Rectal smooth muscle tissue (tissue), 1 donor: ENCODE data around the gene ETFA.
"Not testable (repeated sequence)": the region's sequence is repeated elsewhere in the genome, so short reads cannot be mapped to it uniquely, and the experiment has no call there.

Experiments
- H3K27ac ChIP-seq: one replicate; pipeline ENCODE4 v1.7.0; 2013; ENCODE audit warnings: low read depth, low read length, inconsistent platforms
- H3K27me3 ChIP-seq: one replicate; pipeline ENCODE4 v1.7.0; 2013; ENCODE audit warnings: low read length; ENCODE audit not compliant: control insufficient read depth, insufficient read depth
- H3K36me3 ChIP-seq: one replicate; pipeline ENCODE4 v1.7.0; 2013; ENCODE audit warnings: low read length; ENCODE audit not compliant: control insufficient read depth, insufficient read depth
- H3K4me1 ChIP-seq: one replicate; pipeline ENCODE4 v1.7.0; 2013; ENCODE audit warnings: low read length; ENCODE audit not compliant: control insufficient read depth, insufficient read depth
- H3K4me3 ChIP-seq: one replicate; pipeline ENCODE4 v1.7.0; 2013; ENCODE audit warnings: low read length
- H3K9ac ChIP-seq: one replicate; pipeline ENCODE4 v1.7.0; 2013; ENCODE audit warnings: low read length

ETFA gene

GRCh38 chr15:76303909-76304308, 7.4 kb downstream of the ETFA start:
- no peaks in the 10 kb centered on the region for H3K27me3 ChIP-seq
- H3K27ac ChIP-seq, result no peak overlapping the region
- H3K9ac ChIP-seq, result no peak overlapping the region
- no peak overlapping the region for H3K4me3 ChIP-seq
- H3K36me3 ChIP-seq, result no peaks in the 10 kb centered on the region
- H3K4me1 ChIP-seq, result no peaks in the 10 kb centered on the region

GRCh38 chr15:76299786-76300185, 11.5 kb downstream of the ETFA start:
- Histone ChIP-seq H3K4me3 (no peak overlapping the region), H3K9ac (no peak overlapping the region), H3K27me3 (no peaks in the 10 kb centered on the region), H3K36me3 (no peaks in the 10 kb centered on the region), H3K27ac (no peak overlapping the region), H3K4me1 (no peaks in the 10 kb centered on the region)

- Histone ChIP-seq H3K36me3 (no peaks in the 10 kb centered on the region), H3K4me1 (no peaks in the 10 kb centered on the region)
Measured at GRCh38 chr15:76298986-76299385, 12.3 kb downstream of the ETFA start.

GRCh38 chr15:76297951-76298350, 13.3 kb downstream of the ETFA start:
- not testable (repeated sequence) for H3K27ac ChIP-seq, H3K9ac ChIP-seq, H3K36me3 ChIP-seq, H3K27me3 ChIP-seq, H3K4me1 ChIP-seq, H3K4me3 ChIP-seq

More at GRCh38 chr15:76298986-76299385, 12.3 kb downstream of the ETFA start:
- no peaks in the 10 kb centered on the region for H3K27me3 ChIP-seq
- no peak overlapping the region for H3K4me3 ChIP-seq
- H3K9ac ChIP-seq, result no peak overlapping the region
- H3K27ac ChIP-seq, result no peak overlapping the region

GRCh38 chr15:76296849-76297248, 14.4 kb downstream of the ETFA start:
- no peaks in the 10 kb centered on the region for H3K27me3 ChIP-seq

GRCh38 chr15:76294463-76294862, 16.8 kb downstream of the ETFA start:
- not testable (repeated sequence) for H3K9ac ChIP-seq, H3K4me3 ChIP-seq, H3K36me3 ChIP-seq, H3K4me1 ChIP-seq, H3K27ac ChIP-seq, H3K27me3 ChIP-seq

More at GRCh38 chr15:76296849-76297248, 14.4 kb downstream of the ETFA start:
- no peak overlapping the region for H3K4me3 ChIP-seq
- no peaks in the 10 kb centered on the region for H3K4me1 ChIP-seq
- H3K27ac ChIP-seq, result no peak overlapping the region
- H3K9ac ChIP-seq, result no peak overlapping the region
- H3K36me3 ChIP-seq, result no peaks in the 10 kb centered on the region

- no peaks in the 10 kb centered on the region for H3K27me3 ChIP-seq
- H3K9ac ChIP-seq, result no peak overlapping the region
- H3K4me1 ChIP-seq, result no peaks in the 10 kb centered on the region
- H3K27ac ChIP-seq, result no peak overlapping the region
- H3K36me3 ChIP-seq, result no peaks in the 10 kb centered on the region
- H3K4me3 ChIP-seq, result no peak overlapping the region
Measured at GRCh38 chr15:76293361-76293760, 17.9 kb downstream of the ETFA start.

- H3K36me3 ChIP-seq, result peaks cover 4% of the 10 kb centered on the region
- H3K9ac ChIP-seq, result no peak overlapping the region
- H3K27ac ChIP-seq, result no peak overlapping the region
- no peaks in the 10 kb centered on the region for H3K4me1 ChIP-seq
- H3K27me3 ChIP-seq, result no peaks in the 10 kb centered on the region
- no peak overlapping the region for H3K4me3 ChIP-seq
Measured at GRCh38 chr15:76289582-76289981, 21.7 kb downstream of the ETFA start.

GRCh38 chr15:76286271-76286879, 24.9 kb downstream of the ETFA start:
- no peak overlapping the region for H3K9ac ChIP-seq
- H3K27ac ChIP-seq, result no peak overlapping the region
- H3K36me3 ChIP-seq, result peaks cover 20% of the 10 kb centered on the region
- no peaks in the 10 kb centered on the region for H3K4me1 ChIP-seq
- H3K27me3 ChIP-seq, result no peaks in the 10 kb centered on the region
- no peak overlapping the region for H3K4me3 ChIP-seq

GRCh38 chr15:76285241-76285825, 25.9 kb downstream of the ETFA start:
- no peaks in the 10 kb centered on the region for H3K4me1 ChIP-seq
- H3K4me3 ChIP-seq, result no peak overlapping the region
- peaks cover 20% of the 10 kb centered on the region for H3K36me3 ChIP-seq
- no peak overlapping the region for H3K9ac ChIP-seq
- H3K27me3 ChIP-seq, result no peaks in the 10 kb centered on the region
- no peak overlapping the region for H3K27ac ChIP-seq

- peaks cover 24% of the 10 kb centered on the region for H3K36me3 ChIP-seq
Measured at GRCh38 chr15:76282465-76282864, 28.8 kb downstream of the ETFA start.

GRCh38 chr15:76278651-76279050, 32.6 kb downstream of the ETFA start:
- Histone ChIP-seq H3K4me1 (no peaks in the 10 kb centered on the region), H3K36me3 (peaks cover 17% of the 10 kb centered on the region), H3K27ac (no peak overlapping the region), H3K4me3 (no peak overlapping the region), H3K27me3 (no peaks in the 10 kb centered on the region), H3K9ac (no peak overlapping the region)

More at GRCh38 chr15:76282465-76282864, 28.8 kb downstream of the ETFA start:
- H3K27ac ChIP-seq, result no peak overlapping the region
- H3K4me3 ChIP-seq, result no peak overlapping the region
- H3K4me1 ChIP-seq, result no peaks in the 10 kb centered on the region
- no peak overlapping the region for H3K9ac ChIP-seq
- no peaks in the 10 kb centered on the region for H3K27me3 ChIP-seq

- Histone ChIP-seq H3K9ac (no peak overlapping the region), H3K4me1 (no peaks in the 10 kb centered on the region), H3K4me3 (no peak overlapping the region), H3K27ac (no peak overlapping the region), H3K36me3 (peaks cover 10% of the 10 kb centered on the region), H3K27me3 (no peaks in the 10 kb centered on the region)
Measured at GRCh38 chr15:76274821-76275220, 36.4 kb downstream of the ETFA start.
